HTR-8/SVneo (cell line): ENCODE results near the gene CD5L.

ENCODE experiments used
- DNase-seq: peaks from one replicate; pipeline ENCODE4 v3.0.0; 2011; ENCODE audit warnings: low spot score, mixed read lengths; ENCODE audit not compliant: insufficient read length
- FAIRE-seq: peaks from 2 replicates; lab custom pipeline; 2011; peaks lifted over from hg19 to GRCh38; lab: Jason Lieb, UNC

CD5L gene

DNA sequence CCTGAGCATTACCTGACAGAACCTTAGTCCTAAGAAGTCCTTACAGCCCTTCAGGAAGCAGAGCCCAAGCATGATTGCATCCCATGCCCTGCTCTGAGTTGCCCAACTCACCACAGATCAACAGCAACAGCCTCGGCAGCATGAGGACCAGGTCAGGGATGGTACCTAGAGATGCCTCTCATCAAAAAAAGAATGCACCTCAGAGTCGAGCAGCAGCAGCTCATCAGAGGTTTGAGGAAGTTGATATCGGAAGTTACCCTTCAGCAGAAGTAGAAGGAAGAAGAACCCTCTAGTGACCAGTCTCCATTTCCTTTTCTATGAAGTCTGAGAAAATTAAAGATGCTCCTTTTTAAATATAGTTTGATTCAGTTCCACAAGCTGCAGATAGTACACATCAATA is 21.7 kb downstream of the CD5L start, which contains the start of gene FCRL1:
FCRL1 (minus strand) TSS at position 225 of the 400 bp plus-strand sequence; CDS start at position 142, 83 bp downstream.
- DNase-seq (no peak), FAIRE-seq (no peak)

GRCh38 chr1:157819215-157819614 is 22.4 kb downstream of the CD5L start:
- DNase-seq, result no peak
- no peak for FAIRE-seq

- FAIRE-seq (no peak), DNase-seq (no peak)
Observed at GRCh38 chr1:157813269-157813668, 28.3 kb downstream of the CD5L start.

- FAIRE-seq (no peak), DNase-seq (no peak)
Observed at GRCh38 chr1:157806431-157807149, 35.0 kb downstream of the CD5L start.

GRCh38 chr1:157803851-157804250 is 37.8 kb downstream of the CD5L start:
- no peak for FAIRE-seq

DNA sequence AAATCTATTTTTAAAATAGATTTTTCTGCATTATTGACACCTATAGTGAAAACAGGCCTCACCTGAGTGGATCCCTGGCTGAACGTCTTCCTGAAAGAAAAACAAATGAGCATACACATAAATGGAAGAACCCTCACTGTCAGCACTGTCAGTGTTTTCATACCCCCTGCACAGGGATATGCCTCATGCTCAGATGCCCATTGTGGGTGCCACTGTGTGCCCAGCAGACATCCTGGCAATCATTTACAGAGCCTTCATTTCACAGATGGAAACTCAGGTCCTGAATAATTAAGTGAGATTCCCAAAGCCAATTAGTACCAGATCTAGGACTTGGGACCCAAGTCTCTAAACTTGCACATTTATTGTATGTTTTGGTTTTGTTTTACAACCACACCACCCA is 41.6 kb downstream of the CD5L start:
- FAIRE-seq (no peak), DNase-seq (no peak)

More at GRCh38 chr1:157803851-157804250, 37.8 kb downstream of the CD5L start:
- no peak for DNase-seq

DNA sequence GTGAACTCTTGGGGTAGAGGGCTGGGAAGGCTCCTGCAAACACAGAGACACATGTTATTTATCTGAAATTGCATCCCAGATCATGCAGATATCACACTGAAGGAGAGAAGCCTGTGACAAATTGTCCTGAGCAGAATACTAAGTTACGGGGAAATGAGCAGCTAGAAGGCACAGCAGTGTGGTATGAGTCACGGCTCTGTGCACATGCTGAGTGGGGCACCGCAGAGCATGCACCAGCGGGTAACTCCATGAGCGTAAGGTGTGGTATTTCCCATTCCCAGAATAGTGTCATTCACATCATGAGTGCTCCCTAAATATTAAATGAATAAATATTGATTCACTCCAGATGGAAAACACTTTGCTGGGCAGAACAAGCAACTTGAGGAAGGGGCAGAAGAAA is 43.4 kb downstream of the CD5L start:
- FAIRE-seq (no peak), DNase-seq (no peak)

DNA sequence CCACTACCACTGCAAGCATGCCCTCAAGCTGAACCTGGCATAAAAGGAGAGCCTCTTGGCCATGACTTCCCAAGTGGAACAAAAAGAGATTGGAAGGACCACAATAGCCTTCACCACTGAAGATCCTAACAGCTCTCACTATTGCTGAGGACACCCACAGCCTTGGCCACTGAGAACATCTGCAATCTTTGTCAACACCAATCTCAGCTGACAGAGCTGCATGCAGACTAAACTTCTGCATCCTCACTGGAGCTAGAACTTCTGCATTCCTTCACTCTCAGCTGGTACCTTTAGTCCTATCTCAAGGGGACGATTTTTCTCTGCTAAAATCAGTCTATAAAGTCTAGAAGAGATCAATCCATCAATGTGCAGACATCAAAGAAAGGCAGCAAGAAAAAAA is 56.4 kb downstream of the CD5L start:
- FAIRE-seq, result no peak
- DNase-seq, result no peak

DNA sequence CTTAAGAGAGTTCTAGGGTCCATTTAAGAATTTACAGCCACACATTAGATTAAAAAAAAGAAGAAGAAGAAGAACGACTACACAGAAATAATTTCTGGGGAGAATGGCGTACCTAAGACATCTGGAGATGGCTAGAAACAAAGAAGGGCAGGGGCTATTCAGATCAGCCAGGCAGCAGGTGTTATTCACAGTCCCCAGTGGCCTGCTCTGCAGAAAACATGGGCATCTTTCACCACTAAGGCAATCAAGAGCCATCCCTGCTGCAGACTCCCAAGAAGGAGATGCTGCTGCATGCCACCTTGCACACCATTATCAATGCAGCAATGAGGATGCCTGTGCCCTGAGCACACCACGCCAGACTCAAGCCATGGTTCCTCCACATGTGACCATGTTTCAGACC is 56.8 kb downstream of the CD5L start:
- FAIRE-seq (no peak), DNase-seq (no peak)

DNA sequence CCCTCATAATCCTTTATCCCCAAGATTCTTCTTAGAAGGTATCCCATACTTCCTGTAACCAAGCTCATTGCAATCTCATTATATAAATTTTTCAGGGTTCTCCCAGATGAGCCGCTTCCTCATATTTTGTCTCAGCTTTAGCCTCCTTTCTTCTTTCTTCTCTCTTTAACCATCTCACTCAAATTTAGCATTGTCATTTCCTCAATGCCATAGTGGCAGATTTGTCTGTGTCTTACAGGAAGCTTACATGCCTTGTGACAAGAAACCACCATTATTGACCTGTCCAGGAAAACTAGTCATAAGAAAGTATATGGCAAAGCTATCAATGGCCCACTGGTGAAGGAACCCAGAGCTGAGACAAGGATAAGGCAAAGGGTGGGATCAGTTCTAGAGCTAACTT is 58.7 kb downstream of the CD5L start:
- FAIRE-seq, result no peak

DNA sequence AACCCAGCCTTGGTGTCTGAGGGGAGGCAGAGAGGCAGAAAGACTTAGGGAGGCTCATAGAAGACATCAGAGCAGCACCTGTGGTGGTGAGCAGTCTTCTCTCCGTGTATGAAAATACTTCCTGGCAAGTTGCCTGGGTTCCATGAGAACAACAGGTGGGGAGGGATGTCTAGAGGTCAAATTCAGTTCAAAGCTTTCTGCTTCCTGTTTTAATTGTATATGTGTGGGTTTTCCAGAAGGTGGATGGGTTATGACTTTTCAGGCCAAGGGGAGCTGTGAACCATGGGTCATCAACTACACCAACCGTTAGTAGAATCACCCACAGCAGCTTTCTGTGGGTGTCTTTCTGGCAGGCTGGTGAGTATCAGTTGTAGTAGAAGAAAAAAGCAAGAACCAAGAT is 60.6 kb downstream of the CD5L start:
- DNase-seq (no peak), FAIRE-seq (no peak)

More for the DNA sequence above, 58.7 kb downstream of the CD5L start:
- DNase-seq, result no peak
